Measurements from ENCODE around the gene RAB35. TPM values are rescaled to one million over a fixed set of nuclear protein-coding genes. Genes with fewer than 3 reads are reported as not detected.

RAB35 gene
- total RNA-seq, 1 experiment from 2014 or later: 31.7 TPM

GRCh38 chr12:120109570-120110267, 6.8 kb downstream of the RAB35 start:
- Histone ChIP-seq H3K27me3 (replicated peaks) (no peaks in the 10 kb centered on the region), H3K9me3 (replicated peaks) (no peaks in the 10 kb centered on the region), H3K36me3 (peaks cover 23% of the 10 kb centered on the region), H3K27ac (no peak overlapping the region), H3K4me1 (replicated peaks) (no peaks in the 10 kb centered on the region), H3K4me3 (no peak overlapping the region)
- no peak for DNase-seq (ENCODE audit: low read depth in 1 of 2, low spot score in 2 of 2)

- H3K27ac ChIP-seq: no peak overlapping the region
- H3K4me3 ChIP-seq: no peak overlapping the region
- H3K36me3 ChIP-seq: peaks cover 47% of the 10 kb centered on the region
- H3K9me3 ChIP-seq (replicated peaks): no peaks in the 10 kb centered on the region
- DNase-seq (ENCODE audit: low read depth in 1 of 2, low spot score in 2 of 2): no peak
- no peaks in the 10 kb centered on the region for H3K27me3 ChIP-seq (replicated peaks)
- no peaks in the 10 kb centered on the region for H3K4me1 ChIP-seq (replicated peaks)
Observed at GRCh38 chr12:120106151-120106550, 10.4 kb downstream of the RAB35 start.

GRCh38 chr12:120103371-120103770, 13.2 kb downstream of the RAB35 start:
- Histone ChIP-seq H3K4me1 (replicated peaks) (no peaks in the 10 kb centered on the region), H3K9me3 (replicated peaks) (no peaks in the 10 kb centered on the region), H3K4me3 (no peak overlapping the region), H3K36me3 (peaks cover 71% of the 10 kb centered on the region), H3K27me3 (replicated peaks) (no peaks in the 10 kb centered on the region), H3K27ac (no peak overlapping the region)
- no peak for DNase-seq (ENCODE audit: low read depth in 1 of 2, low spot score in 2 of 2)

- Histone ChIP-seq H3K4me1 (replicated peaks) (no peaks in the 10 kb centered on the region), H3K36me3 (peaks cover 75% of the 10 kb centered on the region), H3K27ac (no peak overlapping the region), H3K4me3 (no peak overlapping the region), H3K27me3 (replicated peaks) (no peaks in the 10 kb centered on the region), H3K9me3 (replicated peaks) (no peaks in the 10 kb centered on the region)
- DNase-seq (ENCODE audit: low read depth in 1 of 2, low spot score in 2 of 2): no peak
Observed at GRCh38 chr12:120103044-120103338, 13.6 kb downstream of the RAB35 start.

- no peak for DNase-seq (ENCODE audit: low read depth in 1 of 2, low spot score in 2 of 2)
- H3K27ac ChIP-seq: no peak overlapping the region
- peaks cover 77% of the 10 kb centered on the region for H3K36me3 ChIP-seq
- no peaks in the 10 kb centered on the region for H3K27me3 ChIP-seq (replicated peaks)
- H3K4me1 ChIP-seq (replicated peaks): no peaks in the 10 kb centered on the region
- no peaks in the 10 kb centered on the region for H3K9me3 ChIP-seq (replicated peaks)
- no peak overlapping the region for H3K4me3 ChIP-seq
Observed at GRCh38 chr12:120102189-120103043, 14.1 kb downstream of the RAB35 start.

- H3K4me3 ChIP-seq: no peak overlapping the region
- H3K9me3 ChIP-seq (replicated peaks): no peaks in the 10 kb centered on the region
- H3K4me1 ChIP-seq (replicated peaks): no peaks in the 10 kb centered on the region
- no peaks in the 10 kb centered on the region for H3K27me3 ChIP-seq (replicated peaks)
- no peak overlapping the region for H3K27ac ChIP-seq
- no peak for DNase-seq (ENCODE audit: low read depth in 1 of 2, low spot score in 2 of 2)
- peaks cover 78% of the 10 kb centered on the region for H3K36me3 ChIP-seq
Observed at GRCh38 chr12:120101617-120102016, 14.9 kb downstream of the RAB35 start.

- no peaks in the 10 kb centered on the region for H3K4me1 ChIP-seq (replicated peaks)
- H3K36me3 ChIP-seq: peaks cover 82% of the 10 kb centered on the region
- H3K4me3 ChIP-seq: no peak overlapping the region
- H3K27ac ChIP-seq: no peak overlapping the region
- H3K27me3 ChIP-seq (replicated peaks): no peaks in the 10 kb centered on the region
- H3K9me3 ChIP-seq (replicated peaks): no peaks in the 10 kb centered on the region
- no peak for DNase-seq (ENCODE audit: low read depth in 1 of 2, low spot score in 2 of 2)
Observed at GRCh38 chr12:120101182-120101581, 15.4 kb downstream of the RAB35 start.

- H3K4me3 ChIP-seq: no peak overlapping the region
- no peak overlapping the region for H3K27ac ChIP-seq
Observed at GRCh38 chr12:120100630-120101029, 15.9 kb downstream of the RAB35 start.

GRCh38 chr12:120099738-120100137, 16.8 kb downstream of the RAB35 start:
- Histone ChIP-seq H3K4me3 (no peak overlapping the region), H3K4me1 (replicated peaks) (no peaks in the 10 kb centered on the region), H3K36me3 (peaks cover 82% of the 10 kb centered on the region), H3K9me3 (replicated peaks) (no peaks in the 10 kb centered on the region), H3K27me3 (replicated peaks) (no peaks in the 10 kb centered on the region), H3K27ac (no peak overlapping the region)
- DNase-seq (ENCODE audit: low read depth in 1 of 2, low spot score in 2 of 2): no peak

More at GRCh38 chr12:120100630-120101029, 15.9 kb downstream of the RAB35 start:
- DNase-seq (ENCODE audit: low read depth in 1 of 2, low spot score in 2 of 2): no peak
- Histone ChIP-seq H3K9me3 (replicated peaks) (no peaks in the 10 kb centered on the region), H3K36me3 (peaks cover 85% of the 10 kb centered on the region), H3K27me3 (replicated peaks) (no peaks in the 10 kb centered on the region), H3K4me1 (replicated peaks) (no peaks in the 10 kb centered on the region)

- H3K27ac ChIP-seq: no peak overlapping the region
- peaks cover 77% of the 10 kb centered on the region for H3K36me3 ChIP-seq
- H3K9me3 ChIP-seq (replicated peaks): no peaks in the 10 kb centered on the region
- no peak for DNase-seq (ENCODE audit: low read depth in 1 of 2, low spot score in 2 of 2)
- no peak overlapping the region for H3K4me3 ChIP-seq
- H3K4me1 ChIP-seq (replicated peaks): no peaks in the 10 kb centered on the region
- H3K27me3 ChIP-seq (replicated peaks): no peaks in the 10 kb centered on the region
Observed at GRCh38 chr12:120098756-120099470, 17.6 kb downstream of the RAB35 start.

- H3K4me3 ChIP-seq: no peak overlapping the region
- H3K4me1 ChIP-seq (replicated peaks): no peaks in the 10 kb centered on the region
- DNase-seq (ENCODE audit: low read depth in 1 of 2, low spot score in 2 of 2): no peak
- H3K9me3 ChIP-seq (replicated peaks): no peaks in the 10 kb centered on the region
- no peaks in the 10 kb centered on the region for H3K27me3 ChIP-seq (replicated peaks)
- H3K27ac ChIP-seq: no peak overlapping the region
- peaks cover 57% of the 10 kb centered on the region for H3K36me3 ChIP-seq
Observed at GRCh38 chr12:120096671-120097202, 19.8 kb downstream of the RAB35 start.

- peaks cover 49% of the 10 kb centered on the region for H3K36me3 ChIP-seq
- no peak overlapping the region for H3K4me3 ChIP-seq
- H3K4me1 ChIP-seq (replicated peaks): no peaks in the 10 kb centered on the region
- no peaks in the 10 kb centered on the region for H3K27me3 ChIP-seq (replicated peaks)
- no peak for DNase-seq (ENCODE audit: low read depth in 1 of 2, low spot score in 2 of 2)
- no peak overlapping the region for H3K27ac ChIP-seq
- no peaks in the 10 kb centered on the region for H3K9me3 ChIP-seq (replicated peaks)
Observed at GRCh38 chr12:120095736-120096135, 20.8 kb downstream of the RAB35 start.

GRCh38 chr12:120095331-120095730, 21.2 kb downstream of the RAB35 start:
- H3K36me3 ChIP-seq: peaks cover 45% of the 10 kb centered on the region
- H3K9me3 ChIP-seq (replicated peaks): no peaks in the 10 kb centered on the region
- H3K4me1 ChIP-seq (replicated peaks): no peaks in the 10 kb centered on the region
- no peak for DNase-seq (ENCODE audit: low read depth in 1 of 2, low spot score in 2 of 2)
- H3K27ac ChIP-seq: no peak overlapping the region
- no peaks in the 10 kb centered on the region for H3K27me3 ChIP-seq (replicated peaks)
- no peak overlapping the region for H3K4me3 ChIP-seq

- no peaks in the 10 kb centered on the region for H3K4me1 ChIP-seq (replicated peaks)
- H3K4me3 ChIP-seq: no peak overlapping the region
- peaks cover 38% of the 10 kb centered on the region for H3K36me3 ChIP-seq
- H3K27me3 ChIP-seq (replicated peaks): no peaks in the 10 kb centered on the region
- H3K27ac ChIP-seq: no peak overlapping the region
- no peak for DNase-seq (ENCODE audit: low read depth in 1 of 2, low spot score in 2 of 2)
- no peaks in the 10 kb centered on the region for H3K9me3 ChIP-seq (replicated peaks)
Observed at GRCh38 chr12:120094485-120094884, 22.1 kb downstream of the RAB35 start.
